ENCODE data around the gene HDDC3.

The HDDC3 gene

DNA sequence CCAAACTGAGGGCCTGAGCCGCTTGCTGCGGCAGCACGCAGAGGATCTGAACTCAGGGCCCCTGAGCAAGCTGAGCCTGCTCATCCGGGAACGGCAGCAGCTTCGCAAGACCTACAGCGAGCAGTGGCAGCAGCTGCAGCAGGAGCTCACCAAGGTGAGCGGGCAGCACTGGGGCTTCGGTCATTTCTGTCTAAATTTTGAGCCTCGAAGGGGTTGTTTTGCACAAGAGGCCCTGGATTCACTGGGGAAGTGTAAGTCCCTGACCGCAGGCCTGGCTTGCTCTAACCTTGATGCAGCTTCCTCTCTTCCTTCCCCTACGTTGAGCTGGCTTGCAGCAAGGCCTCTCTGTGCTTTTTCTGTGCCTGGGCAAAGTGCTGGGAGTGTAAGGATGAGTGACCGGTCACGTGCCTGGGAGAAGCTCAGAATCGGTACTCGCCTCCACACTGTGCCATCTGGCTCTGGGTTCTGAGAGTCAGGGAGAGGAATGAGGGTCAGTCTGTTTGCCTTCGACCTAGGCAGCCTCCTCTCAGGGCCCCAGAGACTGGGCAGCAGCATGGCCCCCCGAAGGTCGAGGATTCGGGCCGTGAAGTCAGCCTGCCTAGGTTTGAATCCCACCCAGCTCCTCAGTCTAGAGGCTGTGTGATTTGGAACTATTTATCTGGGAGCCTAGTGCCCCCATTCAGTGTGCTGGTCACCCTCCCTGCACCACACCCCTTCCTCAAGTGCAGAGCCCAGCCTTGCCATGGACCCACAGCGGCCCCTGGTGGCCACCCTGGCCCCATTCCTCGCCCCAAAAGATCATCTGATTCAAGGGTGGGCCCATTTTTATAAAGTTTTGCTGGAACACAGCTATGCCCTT lies 46.7 kb downstream of the HDDC3 start:
- peak; percentile 98 for TF ChIP-seq CTCF (IDR thresholded peaks at IDR 0.05)

DNA sequence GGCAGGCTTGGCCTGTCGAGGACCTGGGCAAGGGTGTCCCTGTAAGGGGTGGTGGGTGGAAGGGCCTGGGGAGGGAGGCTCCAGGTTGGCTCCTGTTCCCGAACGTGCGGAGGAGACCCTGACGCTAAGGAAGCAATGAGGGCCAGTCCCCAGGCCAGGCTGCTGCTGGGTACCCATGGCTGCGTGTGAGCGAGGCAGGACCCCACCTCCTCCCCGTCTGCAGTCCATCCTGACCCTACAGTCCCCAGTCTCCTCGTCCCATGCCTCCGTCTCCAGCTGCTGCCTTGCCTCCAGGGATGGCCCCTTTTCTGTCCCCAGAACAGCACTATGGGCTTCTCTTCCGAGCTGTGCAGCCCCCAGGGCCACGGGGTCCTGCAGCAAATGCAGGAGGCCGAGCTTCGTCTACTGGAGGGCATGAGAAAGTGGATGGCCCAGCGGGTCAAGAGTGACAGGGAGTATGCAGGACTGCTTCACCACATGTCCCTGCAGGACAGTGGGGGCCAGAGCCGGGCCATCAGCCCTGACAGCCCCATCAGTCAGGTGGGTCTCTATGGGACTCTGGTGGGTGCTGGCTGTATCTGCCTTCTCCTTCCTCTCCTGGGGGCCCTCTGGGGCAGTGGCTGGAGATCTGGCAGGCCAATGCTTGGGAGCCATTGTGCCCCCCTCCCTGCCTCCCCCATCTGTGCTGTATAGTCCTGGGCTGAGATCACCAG lies 47.5 kb downstream of the HDDC3 start:
- no peak for TF ChIP-seq CTCF (IDR thresholded peaks at IDR 0.05)

- no peak for TF ChIP-seq CTCF (IDR thresholded peaks at IDR 0.05)
These were observed 48.2 kb downstream of the HDDC3 start, which contains the start of gene FES for GRCh38 chr15:90883976-90884718. TSS of gene FES (plus strand) at chr15:90884504. CDS start at chr15:90885046, 542 bp downstream.

GRCh38 chr15:90883526-90883975 lies 48.8 kb downstream of the HDDC3 start:
- no peak for TF ChIP-seq CTCF (IDR thresholded peaks at IDR 0.05)

- no peak for TF ChIP-seq CTCF (IDR thresholded peaks at IDR 0.05)
These were observed 49.4 kb downstream of the HDDC3 start for GRCh38 chr15:90882781-90883525.

DNA sequence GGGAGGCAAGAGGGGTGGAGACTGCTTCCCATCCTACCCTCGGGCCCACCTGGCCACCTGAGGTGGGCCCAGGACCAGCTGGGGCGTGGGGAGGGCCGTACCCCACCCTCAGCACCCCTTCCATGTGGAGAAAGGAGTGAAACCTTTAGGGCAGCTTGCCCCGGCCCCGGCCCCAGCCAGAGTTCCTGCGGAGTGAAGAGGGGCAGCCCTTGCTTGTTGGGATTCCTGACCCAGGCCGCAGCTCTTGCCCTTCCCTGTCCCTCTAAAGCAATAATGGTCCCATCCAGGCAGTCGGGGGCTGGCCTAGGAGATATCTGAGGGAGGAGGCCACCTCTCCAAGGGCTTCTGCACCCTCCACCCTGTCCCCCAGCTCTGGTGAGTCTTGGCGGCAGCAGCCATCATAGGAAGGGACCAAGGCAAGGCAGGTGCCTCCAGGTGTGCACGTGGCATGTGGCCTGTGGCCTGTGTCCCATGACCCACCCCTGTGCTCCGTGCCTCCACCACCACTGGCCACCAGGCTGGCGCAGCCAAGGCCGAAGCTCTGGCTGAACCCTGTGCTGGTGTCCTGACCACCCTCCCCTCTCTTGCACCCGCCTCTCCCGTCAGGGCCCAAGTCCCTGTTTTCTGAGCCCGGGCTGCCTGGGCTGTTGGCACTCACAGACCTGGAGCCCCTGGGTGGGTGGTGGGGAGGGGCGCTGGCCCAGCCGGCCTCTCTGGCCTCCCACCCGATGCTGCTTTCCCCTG lies 50.2 kb downstream of the HDDC3 start:
- no peak for TF ChIP-seq CTCF (IDR thresholded peaks at IDR 0.05)

All from LNCAP (cell line).